ENCODE results near the gene FXYD4. TPM values are rescaled to one million over a fixed set of nuclear protein-coding genes. Genes with fewer than 3 reads are reported as not detected.
A peak's percentile ranks its signal among the peaks of the same experiment; 100 is the strongest.

FXYD4 gene
- total RNA-seq, 4 donors from 2014 or later, result not detected

- H3K4me3 ChIP-seq, result peak overlapping the region; percentile 68 to 90 (median 86)
- no peak for TF ChIP-seq POLR2A (IDR thresholded peaks at IDR 0.05)
- TF ChIP-seq CTCF (IDR thresholded peaks at IDR 0.05), result no peak
- DNase-seq, result no peak
- H3K9me3 ChIP-seq, result no peaks in the 10 kb centered on the region
- H3K36me3 ChIP-seq, result peaks cover 0 to 7% (median 0%) of the 10 kb centered on the region in 3 donors
- H3K4me1 ChIP-seq, result peaks cover 22 to 54% (median 27%) of the 10 kb centered on the region in 3 donors
- 2% methylated on average over 17 of the region's 31 CpGs; no CpG with 5 or more reads in 1 of the 2 donors for WGBS, 2 donors
- intact Hi-C loops (cut with DNase I), result no loop called here
- no peaks in the 10 kb centered on the region for H3K27me3 ChIP-seq
- H3K27ac ChIP-seq, result peak overlapping the region; percentile 97 to 100 (median 99)
These were observed 36.9 kb downstream of the FXYD4 start for GRCh38 chr10:43408331-43408709.

GRCh38 chr10:43408710-43409384 is 37.4 kb downstream of the FXYD4 start, which contains the start of gene HNRNPF:
Gene HNRNPF, minus strand, starts transcription at chr10:43409186. Its CDS starts 21,302 bp downstream, at chr10:43387884.
- peaks cover 0 to 2% (median 0%) of the 10 kb centered on the region in 3 donors for H3K36me3 ChIP-seq
- TF ChIP-seq POLR2A (IDR thresholded peaks at IDR 0.05) (peak in 3 of 4 donors; percentile 87 to 98 (median 94)), CTCF (IDR thresholded peaks at IDR 0.05) (peak in 1 of 6 experiments; percentile 6)
- peak within 1 kb of the TSS; percentile 68 to 90 (median 86) for H3K4me3 ChIP-seq
- peak; percentile 79 for DNase-seq
- H3K27ac ChIP-seq, result peak within 1 kb of the TSS; percentile 97 to 100 (median 99)
- peaks cover 17 to 49% (median 23%) of the 10 kb centered on the region in 3 donors for H3K4me1 ChIP-seq
- no peaks in the 10 kb centered on the region for H3K9me3 ChIP-seq
- intact Hi-C loops (cut with DNase I), result no loop called here
- WGBS, 2 donors, result 0% methylated on average over 2 to 3 of the region's 68 CpGs
- H3K27me3 ChIP-seq, result no peaks in the 10 kb centered on the region

- WGBS, 2 donors, result 15 to 16% methylated on average over 35 to 38 of the region's 46 CpGs
- Histone ChIP-seq H3K9me3 (no peaks in the 10 kb centered on the region), H3K4me3 (peak overlapping the region; percentile 68 to 90 (median 86)), H3K27me3 (no peaks in the 10 kb centered on the region), H3K36me3 (no peaks in the 10 kb centered on the region), H3K27ac (peak overlapping the region; percentile 97 to 100 (median 99)), H3K4me1 (peaks cover 10 to 42% (median 16%) of the 10 kb centered on the region in 3 donors)
- DNase-seq, result no peak
- TF ChIP-seq POLR2A (IDR thresholded peaks at IDR 0.05), result no peak
- no peak for TF ChIP-seq CTCF (IDR thresholded peaks at IDR 0.05)
- intact Hi-C loops (cut with DNase I), result no loop called here
These were observed 38.1 kb downstream of the FXYD4 start for GRCh38 chr10:43409385-43410109.

- intact Hi-C loops (cut with DNase I), result no loop called here
- TF ChIP-seq POLR2A (IDR thresholded peaks at IDR 0.05), result no peak
- TF ChIP-seq CTCF (IDR thresholded peaks at IDR 0.05), result no peak
- DNase-seq, result no peak
- peaks cover 7 to 34% (median 13%) of the 10 kb centered on the region in 3 donors for H3K4me1 ChIP-seq
- no peaks in the 10 kb centered on the region for H3K9me3 ChIP-seq
- 60 to 64% methylated on average over 10 to 14 of the region's 14 CpGs for WGBS, 2 donors
- no peaks in the 10 kb centered on the region for H3K27me3 ChIP-seq
- H3K4me3 ChIP-seq, result peak overlapping the region in 1 of 4 donors; percentile 68
- H3K27ac ChIP-seq, result peak overlapping the region in 3 of 4 donors; percentile 97 to 100 (median 99)
- H3K36me3 ChIP-seq, result no peaks in the 10 kb centered on the region
These were observed 38.9 kb downstream of the FXYD4 start for GRCh38 chr10:43410345-43410744.

GRCh38 chr10:43411536-43411935 is 40.1 kb downstream of the FXYD4 start:
- TF ChIP-seq POLR2A (IDR thresholded peaks at IDR 0.05), result no peak
- no peak for TF ChIP-seq CTCF (IDR thresholded peaks at IDR 0.05)
- no peak overlapping the region for H3K4me3 ChIP-seq
- peaks cover 0 to 22% (median under 1%) of the 10 kb centered on the region in 3 donors for H3K4me1 ChIP-seq
- H3K9me3 ChIP-seq, result no peaks in the 10 kb centered on the region
- no peak for DNase-seq
- H3K36me3 ChIP-seq, result no peaks in the 10 kb centered on the region
- H3K27ac ChIP-seq, result no peak overlapping the region
- 48 to 61% methylated on average over 2 of the region's 2 CpGs for WGBS, 2 donors
- H3K27me3 ChIP-seq, result no peaks in the 10 kb centered on the region
- intact Hi-C loops (cut with DNase I), result no loop called here
